Stimulated activated CD8-positive, alpha-beta memory T cell treated with anti-CD3 and anti-CD28 coated beads, Interleukin-4, amount 100 ng/mL, for 24 hours (primary cell): ENCODE measurements around the gene TIMP4.
A peak's percentile ranks its signal among the peaks of the same experiment; 100 is the strongest.

ENCODE experiments used
- DNase-seq: peaks from one replicate; pipeline ENCODE4 v3.0.0-alpha.2; 2020; ENCODE audit warnings: low read depth

Gene TIMP4

GRCh38 chr3:12147049-12147780, 11.5 kb downstream of the TIMP4 start:
- DNase-seq = no peak

GRCh38 chr3:12143949-12144504, 14.7 kb downstream of the TIMP4 start:
- no peak for DNase-seq

GRCh38 chr3:12142476-12142875, 16.2 kb downstream of the TIMP4 start:
- no peak for DNase-seq

GRCh38 chr3:12141350-12141749, 17.4 kb downstream of the TIMP4 start:
- DNase-seq = no peak

- no peak for DNase-seq
These were observed 19.6 kb downstream of the TIMP4 start for GRCh38 chr3:12139111-12139511.

- no peak for DNase-seq
These were observed 20.7 kb downstream of the TIMP4 start for GRCh38 chr3:12138044-12138443.

GRCh38 chr3:12136371-12136770, 22.3 kb downstream of the TIMP4 start:
- DNase-seq = no peak

- DNase-seq = peak; percentile 50
These were observed 23.6 kb downstream of the TIMP4 start for GRCh38 chr3:12135029-12135657.

- no peak for DNase-seq
These were observed 25.8 kb downstream of the TIMP4 start for GRCh38 chr3:12132881-12133280.

GRCh38 chr3:12131351-12132090, 27.2 kb downstream of the TIMP4 start:
- no peak for DNase-seq

GRCh38 chr3:12127391-12127790, 31.3 kb downstream of the TIMP4 start:
- DNase-seq = no peak

- DNase-seq = no peak
These were observed 32.9 kb downstream of the TIMP4 start for GRCh38 chr3:12125772-12126171.

- no peak for DNase-seq
These were observed 37.2 kb downstream of the TIMP4 start for GRCh38 chr3:12121466-12121865.

GRCh38 chr3:12120374-12121140, 38.2 kb downstream of the TIMP4 start:
- no peak for DNase-seq

GRCh38 chr3:12117473-12117872, 41.2 kb downstream of the TIMP4 start:
- no peak for DNase-seq

GRCh38 chr3:12116870-12117269, 41.8 kb downstream of the TIMP4 start:
- DNase-seq = no peak

GRCh38 chr3:12115849-12116248, 42.9 kb downstream of the TIMP4 start:
- no peak for DNase-seq

- DNase-seq = no peak
These were observed 43.6 kb downstream of the TIMP4 start for GRCh38 chr3:12115104-12115503.

- no peak for DNase-seq
These were observed 44.5 kb downstream of the TIMP4 start for GRCh38 chr3:12114251-12114650.

- no peak for DNase-seq
These were observed 51.5 kb downstream of the TIMP4 start for GRCh38 chr3:12107071-12107713.
